SHP77 treated with DMSO at 0.1 percent for 48 hours (cell line): ENCODE measurements around the gene R3HDML.
"Not testable (repeated sequence)": the region's sequence is repeated elsewhere in the genome, so short reads cannot be mapped to it uniquely, and the experiment has no call there.

ENCODE experiments used
- DNase-seq: peaks from one replicate; lab custom pipeline; 2025; lab: John Stamatoyannopoulos, UW

The R3HDML gene

DNA sequence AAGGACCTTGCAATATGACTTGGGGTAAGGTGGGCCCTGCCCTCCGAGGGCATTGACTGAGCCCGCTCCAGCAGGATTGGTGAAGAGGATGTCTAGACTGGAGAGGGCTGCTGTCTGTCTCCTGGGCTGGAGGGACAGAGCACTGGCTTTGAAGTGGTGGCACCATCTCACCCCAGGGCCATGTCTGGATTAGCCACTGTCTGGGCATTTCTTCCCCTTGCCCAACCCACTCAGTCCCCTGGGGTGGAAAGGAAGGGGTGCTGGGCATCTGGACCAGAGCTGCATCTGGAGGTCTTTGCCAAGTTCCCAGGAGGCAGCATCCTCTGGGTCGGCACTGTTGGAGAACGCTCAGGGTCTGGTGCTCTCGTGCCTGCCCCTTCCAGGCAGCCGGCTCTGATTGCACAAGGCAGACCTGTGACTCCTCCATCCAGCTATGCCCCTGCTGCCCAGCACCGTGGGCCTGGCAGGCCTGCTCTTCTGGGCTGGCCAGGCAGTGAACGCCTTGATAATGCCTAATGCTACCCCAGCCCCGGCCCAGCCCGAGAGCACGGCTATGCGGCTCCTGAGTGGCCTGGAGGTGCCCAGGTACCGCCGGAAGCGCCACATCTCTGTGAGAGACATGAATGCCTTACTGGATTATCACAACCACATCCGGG is at the start of gene R3HDML:
Gene R3HDML, plus strand, starts transcription at position 319 of the 656 bp plus-strand sequence. Its CDS starts 115 bp downstream, at position 434.
- no peak for DNase-seq

DNA sequence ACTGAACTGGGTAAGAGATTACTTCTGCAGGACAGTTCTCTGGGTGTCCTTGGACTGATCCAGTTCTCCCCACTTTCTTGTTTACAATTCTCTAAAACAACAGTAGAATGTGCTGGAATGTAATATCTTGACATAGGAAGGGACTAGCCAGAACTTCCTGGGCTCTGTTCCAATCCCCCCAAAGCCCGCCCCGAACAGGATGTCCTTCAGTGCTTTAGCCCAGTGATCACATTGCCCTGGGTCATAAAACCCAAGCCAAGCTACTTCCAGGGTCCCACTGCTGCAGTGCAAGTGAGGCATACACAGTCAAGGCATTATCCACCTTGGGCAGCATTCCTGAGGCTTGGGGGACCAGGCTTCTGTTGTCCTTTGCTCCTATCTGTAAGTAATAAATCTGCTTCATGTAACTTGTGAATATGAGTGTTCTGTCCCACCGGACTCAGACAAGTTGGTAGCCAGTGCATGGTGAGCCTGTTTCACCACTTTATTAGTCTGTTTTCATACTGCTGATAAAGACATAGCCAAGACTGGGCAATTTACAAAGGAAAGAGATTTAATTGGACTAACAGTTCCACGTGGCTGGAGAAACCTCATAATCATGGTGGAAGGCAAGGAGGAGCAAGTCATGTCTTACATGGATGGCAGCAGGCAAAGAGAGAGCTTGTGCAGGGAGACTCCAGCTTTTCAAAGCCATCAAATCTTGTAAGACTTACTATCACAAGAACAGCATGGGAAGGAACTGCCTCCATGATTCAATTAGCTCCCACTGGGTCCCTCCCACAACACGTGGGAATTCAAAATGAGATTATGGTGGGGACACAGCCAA is 49.4 kb upstream of the R3HDML start:
- no peak for DNase-seq

GRCh38 chr20:44288252-44288651 is 48.6 kb upstream of the R3HDML start:
- DNase-seq: no peak

- DNase-seq: no peak
Measured at GRCh38 chr20:44291754-44292153, 45.1 kb upstream of the R3HDML start.

DNA sequence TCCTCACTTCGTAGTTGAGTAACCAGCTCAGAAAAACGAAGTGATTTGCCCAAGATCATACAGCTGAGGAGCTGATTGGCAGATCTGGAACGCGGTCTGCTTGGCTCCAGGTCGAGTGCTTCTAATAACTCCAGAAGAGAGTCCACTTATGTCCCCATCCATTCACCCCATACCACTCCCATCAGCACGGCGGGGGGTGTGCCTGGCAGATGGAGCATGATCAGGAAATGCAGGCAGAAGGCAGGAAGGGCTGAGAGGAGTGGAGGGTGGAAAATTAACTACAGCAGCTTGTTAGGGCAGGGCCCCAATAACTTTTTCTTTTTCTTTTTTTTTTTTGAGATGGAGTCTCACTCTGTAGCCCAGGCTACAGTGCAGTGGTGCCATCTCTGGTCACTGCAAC is 40.8 kb upstream of the R3HDML start:
- no peak for DNase-seq

GRCh38 chr20:44297721-44298120 is 39.1 kb upstream of the R3HDML start:
- DNase-seq: no peak

DNA sequence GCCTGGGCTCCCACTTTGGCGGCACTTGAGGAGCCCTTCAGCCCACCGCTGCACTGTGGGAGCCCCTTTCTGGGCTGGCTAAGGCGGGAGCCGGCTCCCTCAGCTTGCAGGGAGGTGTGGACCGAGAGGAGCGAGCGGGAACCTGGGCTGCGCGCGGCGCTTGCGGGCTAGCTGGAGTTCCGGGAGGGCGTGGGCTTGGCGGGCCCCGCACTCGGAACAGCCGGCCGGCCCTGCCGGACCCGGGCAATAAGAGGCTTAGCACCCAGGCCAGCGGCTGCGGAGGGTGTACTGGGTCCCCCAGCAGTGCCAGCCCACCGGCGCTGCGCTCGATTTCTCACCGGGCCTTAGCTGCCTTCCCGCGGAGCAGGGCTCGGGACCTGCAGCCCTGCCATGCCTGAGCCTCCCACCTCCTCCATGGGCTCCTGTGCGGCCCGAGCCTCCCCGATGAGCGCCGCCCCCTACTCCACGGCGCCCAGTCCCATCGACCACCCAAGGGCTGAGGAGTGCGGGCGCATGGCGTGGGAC is 37.8 kb upstream of the R3HDML start:
- not testable (repeated sequence) for DNase-seq

DNA sequence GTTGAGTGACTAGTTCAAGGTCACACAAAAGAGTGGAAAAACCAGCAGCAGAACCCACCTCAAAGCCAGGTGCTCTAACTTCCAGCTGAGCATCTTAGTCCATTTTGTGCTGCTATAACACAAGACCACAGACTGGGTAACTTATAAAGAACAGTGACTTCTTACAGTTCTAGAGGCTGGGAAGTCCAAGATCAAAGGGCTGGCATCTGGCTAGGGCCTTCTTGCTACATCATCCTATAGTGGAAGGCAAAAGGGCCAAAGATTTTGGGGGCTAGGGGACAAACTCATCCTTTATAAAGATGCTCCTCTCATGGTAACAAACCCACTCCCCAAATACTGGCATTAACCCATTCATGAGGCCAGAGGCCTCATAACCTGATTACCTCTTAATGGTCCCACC is 35.6 kb upstream of the R3HDML start:
- no peak for DNase-seq

DNA sequence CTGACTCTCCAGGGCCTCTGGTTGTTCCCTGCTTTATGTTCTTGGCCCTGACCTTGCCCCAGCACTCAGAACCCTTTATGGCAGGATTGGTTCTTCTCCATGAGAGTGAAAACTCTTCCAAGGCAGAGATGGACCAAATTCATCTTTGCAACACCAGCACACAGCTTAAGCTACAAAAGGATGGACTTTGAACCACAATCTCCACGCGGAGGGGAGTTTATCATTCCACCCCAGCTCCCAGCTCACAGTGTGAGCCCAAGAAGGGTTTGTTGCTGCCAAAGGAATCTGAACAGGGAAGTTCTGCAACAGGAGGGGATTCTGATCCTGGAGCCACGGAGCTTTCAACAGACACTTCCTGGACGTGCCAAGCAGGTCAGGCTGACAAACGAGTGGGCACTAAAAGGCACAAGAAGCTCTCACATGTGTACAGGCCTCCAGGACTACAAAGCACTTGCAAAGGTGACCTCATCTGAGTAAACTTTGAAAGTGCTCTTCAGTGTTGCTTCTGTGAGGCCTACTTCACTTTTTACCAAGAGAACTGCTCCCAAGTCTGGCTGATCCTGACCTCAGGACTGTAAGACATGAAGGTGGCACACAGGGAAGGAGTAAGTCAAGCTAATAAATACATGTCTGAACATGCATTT is 34.7 kb upstream of the R3HDML start:
- no peak for DNase-seq

DNA sequence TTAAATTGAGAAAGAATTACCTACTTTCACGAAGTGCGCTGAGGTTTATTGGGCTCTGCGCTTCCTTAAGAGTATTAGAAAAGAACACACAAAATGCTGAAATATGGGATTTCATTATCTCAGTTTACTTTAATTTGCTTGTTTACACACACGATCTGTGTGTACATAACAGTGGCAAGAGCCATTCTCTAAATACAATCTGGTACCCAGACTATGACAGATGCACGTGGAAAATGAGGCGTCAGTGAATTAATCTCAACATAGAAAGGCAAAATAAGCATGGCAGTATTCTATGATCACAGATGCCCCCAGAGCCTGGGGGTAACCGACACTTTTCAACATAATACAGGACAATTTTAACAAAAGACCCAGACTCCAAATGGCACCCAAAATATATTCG is 34.1 kb upstream of the R3HDML start:
- no peak for DNase-seq

GRCh38 chr20:44304383-44304782 is 32.5 kb upstream of the R3HDML start:
- no peak for DNase-seq

- no peak for DNase-seq
Measured at GRCh38 chr20:44306927-44307326, 29.9 kb upstream of the R3HDML start.

- DNase-seq: no peak
Measured at GRCh38 chr20:44309763-44310663, 26.8 kb upstream of the R3HDML start.

- peak; percentile 86 for DNase-seq
Measured at GRCh38 chr20:44310664-44311639, 25.9 kb upstream of the R3HDML start, which contains the start of gene FITM2. FITM2 (minus strand) TSS chr20:44311202; CDS start chr20:44311148, 54 bp downstream.

GRCh38 chr20:44314870-44315269 is 22.0 kb upstream of the R3HDML start:
- DNase-seq: no peak

DNA sequence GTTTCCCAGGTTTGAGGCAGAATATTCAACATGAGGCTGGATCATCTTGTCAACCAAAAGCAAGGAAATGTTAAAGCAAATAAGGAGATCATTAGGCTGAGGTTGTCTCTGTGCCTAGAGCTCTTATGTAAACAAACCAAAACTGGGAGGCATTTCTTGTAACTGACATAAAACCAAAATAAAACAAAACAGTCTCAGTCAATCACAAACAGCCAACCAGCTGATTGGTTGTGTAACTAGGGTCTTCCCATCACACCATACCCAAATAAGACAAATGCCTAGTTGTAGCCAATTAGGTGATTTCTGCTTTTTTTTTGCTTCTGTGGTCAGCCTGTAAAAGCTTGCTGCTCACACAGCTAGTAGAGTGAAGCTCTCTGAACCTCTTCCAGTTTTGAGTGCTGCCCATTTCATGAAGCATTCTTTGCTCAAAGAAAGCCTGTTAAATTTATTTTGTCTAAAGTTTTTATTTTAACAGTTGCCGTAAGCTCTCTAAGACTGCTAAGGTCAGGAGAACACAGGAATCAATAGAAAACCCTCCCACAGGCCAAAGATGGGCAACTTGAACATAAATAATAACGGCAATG is 16.9 kb upstream of the R3HDML start:
- no peak for DNase-seq

GRCh38 chr20:44324343-44324742 is 12.5 kb upstream of the R3HDML start:
- DNase-seq: no peak

DNA sequence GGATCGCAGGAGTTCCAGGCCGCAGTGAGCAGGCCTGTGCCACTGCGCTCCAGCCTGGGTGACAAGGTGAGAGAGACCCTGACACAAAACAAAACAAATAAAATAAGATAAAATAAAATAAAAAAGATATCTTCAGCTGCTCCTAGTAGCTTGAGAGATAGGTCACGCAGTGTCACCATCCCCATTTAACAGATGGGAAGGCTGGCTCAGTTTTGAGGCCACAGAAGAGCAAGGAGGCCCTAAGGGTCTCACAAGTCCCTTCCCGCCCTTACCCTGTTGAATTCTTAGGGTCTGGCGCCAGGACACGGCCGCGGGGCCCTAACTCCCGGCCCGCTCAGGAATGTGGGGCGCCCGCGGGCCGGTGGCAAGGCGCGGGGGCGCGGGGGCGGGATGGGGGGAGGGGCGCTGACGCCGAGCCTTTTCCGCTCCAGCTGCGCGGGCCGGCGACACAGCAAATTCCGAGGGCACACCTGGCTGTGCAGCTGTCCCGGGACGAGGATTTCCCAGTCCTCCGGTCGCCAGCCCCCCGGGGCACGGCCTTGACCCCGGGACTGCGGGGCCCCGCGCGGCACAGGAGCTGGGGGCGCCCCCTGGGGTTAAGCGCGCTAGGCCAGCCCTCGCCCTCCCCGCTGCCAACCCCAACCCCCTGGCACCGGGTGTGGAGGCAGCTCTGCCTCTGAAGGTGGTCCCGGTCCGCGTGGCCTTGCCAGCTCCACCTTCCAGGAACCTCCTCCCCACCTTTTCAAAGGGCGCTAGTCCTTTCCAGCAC is 10.3 kb upstream of the R3HDML start:
- DNase-seq: no peak

DNA sequence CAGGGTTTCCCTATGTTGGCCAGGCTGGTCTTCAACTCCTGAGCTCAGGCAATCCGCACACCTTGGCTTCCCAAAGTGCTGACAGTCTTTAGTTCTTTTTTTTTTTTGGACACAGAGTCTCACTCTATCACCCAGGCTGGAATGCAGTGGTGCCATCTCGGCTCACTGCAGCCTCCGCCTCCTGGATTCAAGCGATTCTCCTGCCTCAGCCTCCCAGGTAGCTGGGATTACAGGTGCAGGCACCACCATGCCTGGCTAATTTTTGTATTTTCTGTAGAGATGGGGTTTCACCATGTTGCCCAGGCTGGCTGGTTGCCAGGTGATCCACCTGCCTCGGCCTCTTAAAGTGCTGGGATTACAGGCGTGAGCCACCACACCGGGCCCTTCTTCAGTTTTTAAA is 9.1 kb upstream of the R3HDML start:
- DNase-seq: not testable (repeated sequence)
